Measurements from ENCODE around the gene TMEM158.

TMEM158 gene

DNA sequence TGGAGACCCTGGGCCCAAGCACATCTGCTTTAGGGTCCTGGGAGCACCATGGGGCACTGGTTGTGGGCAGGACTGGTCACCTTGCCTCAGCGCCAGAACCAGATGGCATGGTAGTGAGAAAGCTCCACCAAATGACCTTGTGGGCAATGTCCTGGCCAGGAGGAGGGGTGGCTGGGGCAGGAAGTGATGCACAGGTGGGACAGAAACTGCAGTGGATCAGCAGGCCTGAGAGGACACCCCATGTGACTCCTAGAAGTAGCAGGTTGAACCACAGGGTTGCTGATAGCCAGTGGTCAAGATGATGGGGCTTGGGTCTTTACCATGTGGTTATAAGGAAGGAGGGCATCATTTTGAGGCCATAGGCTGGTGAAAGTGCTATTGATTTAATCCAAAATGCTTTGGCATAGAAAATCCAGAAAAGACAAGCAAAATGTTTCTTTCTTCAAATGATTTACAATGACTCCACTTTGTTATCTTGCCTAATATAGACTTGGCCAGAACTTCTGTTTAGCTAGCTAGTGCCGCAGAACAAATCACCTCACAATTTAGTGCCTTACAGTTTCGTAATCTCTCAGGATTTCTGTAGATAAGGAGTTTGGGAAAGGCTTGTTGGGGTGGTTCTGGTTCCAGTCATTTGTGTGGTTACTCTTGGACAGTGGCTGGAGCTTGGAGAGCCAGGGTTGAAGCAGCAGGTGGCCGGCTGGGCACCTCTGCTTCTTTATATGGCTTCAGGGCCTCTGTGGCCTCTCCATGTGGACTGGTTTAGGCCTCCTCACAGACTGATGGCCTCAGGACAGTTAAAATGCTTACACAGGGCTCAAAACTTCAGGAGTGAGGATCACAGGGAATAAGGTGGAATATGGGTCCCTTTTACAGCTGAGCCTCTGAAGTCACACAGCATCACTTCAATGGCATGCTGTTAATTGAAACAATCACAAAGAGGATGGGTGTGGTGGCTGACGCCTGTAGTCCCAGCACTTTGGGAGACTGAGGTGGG lies 27.5 kb downstream of the TMEM158 start:
- DNase-seq = no peak

DNA sequence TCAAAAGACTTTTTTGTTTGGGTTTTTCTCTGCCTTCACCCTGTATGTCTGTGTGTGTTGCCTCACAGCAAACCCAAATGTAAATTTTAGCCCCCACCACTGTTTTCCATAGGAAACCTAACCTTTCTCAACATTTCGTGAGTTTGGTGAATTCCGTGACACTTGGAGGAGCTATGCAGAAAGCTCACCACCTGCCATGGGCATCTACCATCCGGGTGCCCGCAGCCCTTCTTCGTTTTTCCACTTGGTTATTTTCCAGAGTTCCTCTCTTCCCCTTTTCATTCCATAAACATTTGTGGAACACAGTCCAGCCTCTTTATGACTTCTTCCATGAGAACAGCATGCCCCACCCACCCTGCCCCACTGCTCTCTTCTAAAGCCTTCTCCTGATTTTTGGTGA lies 31.3 kb downstream of the TMEM158 start:
- no peak for DNase-seq

DNA sequence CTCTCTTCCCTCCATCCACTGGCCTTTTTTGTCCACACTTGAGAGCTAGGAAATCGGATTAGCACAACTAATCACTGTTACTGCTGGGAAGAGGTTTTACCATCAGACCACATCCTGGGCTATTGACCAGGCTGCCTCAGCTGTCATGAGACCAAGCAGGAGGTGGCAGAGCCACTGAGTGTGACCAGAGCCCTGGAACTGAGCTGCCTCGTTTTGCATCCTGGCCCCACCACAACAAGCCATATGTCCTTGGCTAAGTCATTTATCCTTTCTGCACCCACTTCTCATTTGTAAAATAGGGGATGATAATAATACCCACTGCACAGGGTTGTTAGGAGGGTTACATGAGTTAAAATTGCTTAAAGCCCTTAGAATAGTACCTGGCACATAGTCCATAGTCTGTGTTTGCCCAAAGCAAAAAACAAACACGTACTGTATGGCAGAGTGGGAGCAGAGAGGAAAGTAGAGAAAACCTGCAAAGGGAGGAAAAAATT lies 34.1 kb downstream of the TMEM158 start:
- DNase-seq = no peak

DNA sequence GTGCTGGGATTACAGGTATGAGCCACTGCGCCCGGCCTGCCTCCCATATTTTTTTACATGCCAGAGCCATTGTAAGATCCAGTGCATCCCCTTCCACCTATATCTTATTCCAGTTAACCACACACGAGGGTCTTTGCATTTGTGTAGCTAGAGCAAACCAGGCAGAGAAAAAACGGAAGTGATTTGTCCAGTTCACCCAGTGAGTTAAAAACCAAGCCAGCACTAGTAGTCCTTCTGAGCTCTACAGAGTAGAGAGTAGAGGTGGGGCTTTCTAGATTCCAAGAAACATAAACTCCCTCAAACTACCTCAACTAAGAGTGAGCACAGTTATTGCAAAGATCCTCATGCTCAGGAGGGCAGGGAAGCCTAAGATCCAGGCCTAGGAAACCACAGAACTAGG lies 34.7 kb downstream of the TMEM158 start:
- no peak for DNase-seq

DNA sequence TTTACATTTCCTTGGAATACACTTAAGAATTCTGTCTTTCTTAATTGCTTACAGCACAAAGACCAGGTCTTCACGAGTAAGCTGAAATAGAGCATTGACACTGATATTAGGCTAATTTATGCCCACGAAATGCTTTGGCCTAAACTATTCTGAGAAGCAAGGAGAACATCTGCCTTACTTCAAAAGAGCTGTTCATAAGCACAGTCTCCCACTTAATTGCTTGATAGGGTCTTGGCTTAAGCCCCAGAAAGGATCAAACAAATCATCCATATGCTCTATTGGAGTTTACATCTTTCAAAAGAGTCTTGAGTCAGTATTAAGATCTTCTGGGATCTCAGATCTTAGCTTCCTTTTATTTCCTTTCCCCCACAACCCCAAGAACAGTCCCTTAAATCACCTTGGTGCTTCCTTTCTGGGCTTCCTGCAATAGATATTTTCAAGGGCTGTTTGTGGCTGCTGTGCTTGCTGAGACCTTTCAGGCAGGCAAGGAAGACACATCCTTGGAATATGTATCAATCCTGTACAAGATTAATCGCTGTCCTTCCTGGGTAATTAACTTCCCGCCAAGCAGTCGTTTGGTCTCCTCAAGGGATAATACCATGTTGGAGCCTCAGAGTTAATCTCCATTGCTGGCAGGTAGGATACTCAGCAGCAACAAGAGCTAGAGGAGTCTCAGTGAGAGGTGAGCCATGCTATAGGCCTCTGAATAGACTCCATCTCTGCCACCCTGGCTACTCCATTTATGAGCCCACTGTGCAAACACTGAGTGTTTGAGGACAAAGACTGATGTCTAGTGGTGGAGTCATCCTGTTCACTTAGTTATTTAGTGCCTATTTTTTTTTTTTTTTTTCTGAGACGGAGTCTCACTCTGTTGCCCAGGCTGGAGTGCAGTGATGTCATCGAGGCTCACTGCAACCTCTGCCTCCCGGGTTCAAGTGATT lies 37.1 kb downstream of the TMEM158 start:
- no peak for DNase-seq

- peak; percentile 37 for DNase-seq
Measured at GRCh38 chr3:45187694-45188141, 38.4 kb downstream of the TMEM158 start.

DNA sequence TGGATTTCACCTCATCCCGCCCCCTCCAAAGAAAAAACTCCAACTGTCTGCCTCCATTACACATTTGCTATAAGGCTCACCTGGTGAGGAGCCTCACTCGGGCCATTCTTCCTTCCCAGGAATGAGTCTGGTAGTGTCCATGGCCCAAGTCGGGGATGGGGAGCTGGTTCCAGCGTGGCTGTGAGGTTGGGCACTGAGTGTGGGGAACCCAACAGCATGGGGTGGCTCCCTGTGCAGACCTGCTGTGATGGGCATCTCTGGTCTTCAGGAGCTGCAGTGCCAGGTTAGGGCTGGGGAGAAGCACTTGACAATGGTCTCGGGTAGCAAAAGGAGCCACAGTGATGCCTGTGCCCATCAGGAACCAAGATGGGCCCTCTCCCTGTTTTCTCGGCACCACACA lies 39.2 kb downstream of the TMEM158 start:
- DNase-seq = no peak

GRCh38 chr3:45185461-45185860 lies 40.6 kb downstream of the TMEM158 start:
- no peak for DNase-seq

DNA sequence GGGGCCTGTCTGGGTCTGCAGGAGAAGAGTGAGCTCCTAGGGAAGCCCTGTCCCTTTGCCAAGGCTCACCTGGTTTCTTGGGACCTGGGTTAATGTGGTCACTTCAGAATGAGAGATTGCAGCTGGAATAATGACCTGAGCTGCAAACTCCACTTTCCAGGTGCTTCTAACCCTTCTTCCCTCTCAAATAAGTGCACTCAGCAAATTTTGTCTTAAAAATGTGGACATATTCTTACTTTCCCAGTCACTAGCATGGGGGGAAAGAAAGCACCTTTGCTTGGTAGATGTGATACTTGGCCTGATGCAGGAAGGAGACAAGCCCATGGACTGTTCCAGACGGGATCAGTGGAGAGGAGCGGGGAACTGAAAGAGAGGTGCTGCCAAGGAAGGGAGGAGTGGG lies 41.0 kb downstream of the TMEM158 start:
- DNase-seq = no peak

- no peak for DNase-seq
Measured at GRCh38 chr3:45183872-45184262, 42.2 kb downstream of the TMEM158 start.

DNA sequence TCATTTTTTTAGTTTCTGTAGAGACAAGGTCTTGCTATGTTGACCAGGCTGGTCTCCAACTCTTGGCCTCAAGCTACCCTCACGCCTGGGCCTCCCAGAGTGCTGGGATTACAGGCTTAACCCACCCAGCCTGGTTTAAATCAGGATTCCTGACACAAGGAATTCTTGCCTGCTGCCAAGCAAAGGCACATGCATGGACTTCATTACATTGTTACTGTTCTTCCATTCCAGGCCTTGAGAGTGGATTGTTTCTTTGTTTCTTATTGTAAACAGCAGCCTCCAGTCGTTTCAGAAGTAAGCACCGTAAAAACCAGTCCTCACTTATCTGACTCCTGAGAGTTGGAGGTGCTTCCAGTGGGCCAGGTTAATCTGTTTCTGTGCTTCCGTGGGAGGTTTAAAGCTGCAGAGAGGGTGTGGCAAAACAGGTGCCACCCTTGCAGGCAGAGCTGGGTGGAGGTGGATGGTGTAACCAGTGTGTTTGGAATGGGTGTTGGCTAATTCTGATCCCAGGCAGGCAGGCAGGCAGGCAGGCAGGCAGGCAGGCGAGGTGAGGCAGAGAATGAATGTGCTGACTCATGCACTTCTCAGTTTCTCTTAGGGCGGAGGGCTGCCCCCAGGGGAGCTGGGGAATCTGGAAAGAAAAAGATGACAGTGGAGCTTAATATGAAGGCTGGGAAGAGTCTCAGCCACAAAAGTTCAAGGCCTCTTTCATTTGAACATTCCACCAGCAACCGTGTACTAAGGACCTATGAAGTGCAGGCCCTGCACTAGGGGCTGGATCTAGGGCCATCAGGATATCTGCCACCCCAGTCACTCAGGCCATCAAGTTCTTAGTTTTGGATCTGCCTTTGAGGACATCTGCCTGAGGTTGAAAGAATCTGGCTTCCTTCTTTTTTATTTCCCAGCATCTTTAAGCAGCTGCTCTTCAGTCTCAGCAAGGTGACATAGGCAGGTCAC lies 42.9 kb downstream of the TMEM158 start:
- no peak for DNase-seq

GRCh38 chr3:45181496-45181895 lies 44.6 kb downstream of the TMEM158 start:
- DNase-seq = no peak

DNA sequence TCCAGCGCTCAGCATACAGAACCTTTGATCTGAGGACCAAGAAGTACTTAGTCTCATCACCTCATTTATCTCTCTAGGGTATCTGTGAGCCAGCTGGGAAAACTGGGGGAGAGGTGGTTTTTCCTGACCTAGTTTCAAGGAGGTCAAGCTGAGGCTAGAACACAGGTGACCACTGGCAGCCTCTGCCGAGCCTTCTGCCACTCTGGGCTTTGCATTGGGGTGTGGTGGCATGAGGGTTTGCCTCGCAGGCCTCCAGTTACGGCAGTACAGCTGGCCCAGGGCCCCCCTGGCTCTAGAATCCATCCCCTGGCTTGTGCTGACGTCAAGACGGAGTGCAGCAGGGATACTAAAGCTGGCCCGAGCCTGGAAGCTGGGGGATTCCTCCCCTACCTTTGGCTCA lies 45.2 kb downstream of the TMEM158 start:
- no peak for DNase-seq

DNA sequence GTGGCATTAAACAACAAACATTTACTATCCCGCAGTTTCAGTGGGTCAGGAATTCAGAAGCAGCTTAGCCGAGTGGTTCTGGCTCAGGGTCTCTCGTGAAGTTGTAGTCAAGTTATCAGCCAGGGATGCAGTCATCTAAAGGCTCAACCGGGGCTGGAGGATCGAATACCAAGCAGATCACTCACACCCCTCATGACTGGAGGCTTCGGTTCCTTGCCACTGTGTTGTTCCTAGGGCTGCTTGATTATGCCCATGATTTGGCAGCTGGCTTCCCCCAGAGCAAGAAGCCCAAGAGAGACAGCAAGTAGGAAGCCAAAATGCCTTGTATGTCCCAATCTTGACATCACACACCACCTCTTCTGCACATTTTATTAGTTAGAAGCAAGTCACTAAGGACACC lies 46.0 kb downstream of the TMEM158 start:
- DNase-seq = no peak

- no peak for DNase-seq
Measured at GRCh38 chr3:45179163-45179562, 46.9 kb downstream of the TMEM158 start.

- DNase-seq = no peak
Measured at GRCh38 chr3:45178183-45179023, 47.7 kb downstream of the TMEM158 start.

DNA sequence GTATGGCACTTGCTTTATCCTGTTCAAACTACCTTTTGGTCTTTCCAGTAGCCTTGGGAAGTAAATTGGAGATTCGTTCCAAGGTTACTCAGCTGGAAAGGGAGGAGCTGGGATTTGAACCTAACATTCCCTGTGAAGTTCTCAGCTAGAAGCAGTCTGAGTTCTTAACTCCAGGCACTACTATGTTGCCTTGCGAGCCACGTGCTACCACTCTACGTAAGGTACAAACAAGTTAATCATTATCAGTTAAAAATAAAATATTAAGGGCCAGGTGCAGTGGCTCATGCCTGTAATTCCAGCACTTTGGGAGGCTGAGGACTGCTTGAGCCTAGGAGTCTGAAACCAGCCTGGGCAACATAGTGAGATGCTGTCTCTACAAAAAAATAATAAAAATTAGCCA lies 49.2 kb downstream of the TMEM158 start:
- no peak for DNase-seq

All from activated CD4-positive, alpha-beta T cell treated with anti-CD3 and anti-CD28 coated beads, Interleukin-2, amount 50 U/mL, for 16 hours (primary cell).